Epithelial cell of umbilical artery (primary cell): Measurements from ENCODE around the gene GRPEL2. TPM values are rescaled to one million over a fixed set of nuclear protein-coding genes. Genes with fewer than 3 reads are reported as not detected.

Experiments
- total RNA-seq: library from RNA; depleted of rRNA; stranded (reverse); fragments of >200 nt; gene quantifications from 2 replicates; pipeline ENCODE4 v1.2.3, GENCODE V29; 2014

GRPEL2 gene
- 30.5 and 36.5 TPM in 2 replicates for total RNA-seq

GRCh38 chr5:149345147-149345891 is at the start of gene GRPEL2:
GRPEL2 (plus strand) TSS chr5:149345499; CDS start chr5:149345540, 41 bp downstream.

GRCh38 chr5:149357370-149358293 is 12.3 kb downstream of the GRPEL2 start, which contains the start of gene PCYOX1L:
PCYOX1L (plus strand) TSS chr5:149358046; CDS start chr5:149358069, 23 bp downstream.

GRCh38 chr5:149379177-149379761 is 34.0 kb downstream of the GRPEL2 start, which contains the start of gene IL17B:
IL17B (minus strand) TSS chr5:149379292; CDS start chr5:149379225, 67 bp downstream.

Other genes starting within 250 kb of the GRPEL2 start
- 4.5 and 8.8 TPM in 2 replicates for gene ABLIM3, start 204.0 kb upstream of the GRPEL2 start, total RNA-seq
- gene AFAP1L1, start 73.6 kb upstream of the GRPEL2 start, total RNA-seq: 54.0 and 70.5 TPM in 2 replicates
- 10.4 and 18.5 TPM in 2 replicates for gene PCYOX1L, start 12.5 kb downstream of the GRPEL2 start, total RNA-seq
- 0.91 TPM in 1 of 2 replicates, not detected in the other for gene IL17B, start 33.8 kb downstream of the GRPEL2 start, total RNA-seq
- gene CSNK1A1, start 205.9 kb downstream of the GRPEL2 start, total RNA-seq: 371 and 522 TPM in 2 replicates
- 4.5 and 4.9 TPM in 2 replicates for gene ARHGEF37, start 236.0 kb downstream of the GRPEL2 start, total RNA-seq